Trophoblast cell (in vitro differentiated cells and primary cell): ENCODE results near the gene PPP2R2D.

Experiments used
- DNase-seq, 2 donors: peaks; one replicate each; pipeline ENCODE4 v3.0.0-alpha.2; 2016
- H2AFZ ChIP-seq: 2 replicates; pipeline ENCODE4 v1.6.1; 2013; ENCODE audit warnings: low read length, moderate library complexity, mild to moderate bottlenecking; ENCODE audit not compliant: insufficient read depth, poor library complexity
- H2AK5ac ChIP-seq: 2 replicates; pipeline ENCODE4 v1.6.1; 2013; ENCODE audit warnings: mild to moderate bottlenecking, low read length
- H2BK120ac ChIP-seq: 2 replicates; pipeline ENCODE4 v1.6.1; 2013; ENCODE audit warnings: low read length, mild to moderate bottlenecking, moderate library complexity; ENCODE audit not compliant: insufficient read depth, poor library complexity
- H2BK12ac ChIP-seq: 2 replicates; pipeline ENCODE4 v1.6.1; 2013; ENCODE audit warnings: mild to moderate bottlenecking, low read length, moderate library complexity
- H2BK5ac ChIP-seq: 2 replicates; pipeline ENCODE4 v1.6.1; 2013; ENCODE audit warnings: low read length, low read depth, moderate library complexity, mild to moderate bottlenecking; ENCODE audit not compliant: poor library complexity
- H3K14ac ChIP-seq: 2 replicates; pipeline ENCODE4 v1.6.1; 2013; ENCODE audit warnings: mild to moderate bottlenecking, low read length
- H3K18ac ChIP-seq: 2 replicates; pipeline ENCODE4 v1.6.1; 2013; ENCODE audit warnings: mild to moderate bottlenecking, low read length
- H3K23ac ChIP-seq: 2 replicates; pipeline ENCODE4 v1.6.1; 2013; ENCODE audit warnings: low read length
- H3K27ac ChIP-seq: 2 replicates; pipeline ENCODE4 v1.5.1; 2013; ENCODE audit warnings: low read depth, mild to moderate bottlenecking, inconsistent platforms, low read length, moderate library complexity
- H3K27me3 ChIP-seq: 2 replicates; pipeline ENCODE4 v1.6.1; 2013; ENCODE audit warnings: inconsistent platforms, mild to moderate bottlenecking, low read length, moderate library complexity; ENCODE audit not compliant: insufficient read depth
- H3K36me3 ChIP-seq, 2 experiments: 1 replicate in 1 of 2; 2 replicates in 1 of 2; pipeline ENCODE4 v1.6.1; 2013; ENCODE audit warnings: low read length in 2 of 2, mild to moderate bottlenecking in 2 of 2, moderate library complexity in 1 of 2; ENCODE audit not compliant: insufficient read depth in 2 of 2, control insufficient read depth in 1 of 2
- H3K4ac ChIP-seq: 2 replicates; pipeline ENCODE4 v1.6.1; 2013; ENCODE audit warnings: low read depth, mild to moderate bottlenecking, low read length, moderate library complexity
- H3K4me1 ChIP-seq, 2 experiments: 1 replicate in 1 of 2; 2 replicates in 1 of 2; pipeline ENCODE4 v1.6.1; 2013; ENCODE audit warnings: low read length in 2 of 2, mild to moderate bottlenecking in 2 of 2, moderate library complexity in 1 of 2; ENCODE audit not compliant: insufficient read depth in 2 of 2, control insufficient read depth in 1 of 2
- H3K4me2 ChIP-seq: 2 replicates; pipeline ENCODE4 v1.6.1; 2013; ENCODE audit warnings: inconsistent platforms, mild to moderate bottlenecking, low read length, moderate library complexity
- H3K4me3 ChIP-seq: 2 replicates; pipeline ENCODE4 v1.5.1; 2013; ENCODE audit warnings: mild to moderate bottlenecking, low read depth, low read length, inconsistent platforms
- H3K79me1 ChIP-seq: one replicate; pipeline ENCODE4 v1.6.1; 2013; ENCODE audit warnings: low read length
- H3K79me2 ChIP-seq: 2 replicates; pipeline ENCODE4 v1.6.1; 2013; ENCODE audit warnings: low read length, mild to moderate bottlenecking; ENCODE audit not compliant: control insufficient read depth, insufficient read depth, poor library complexity
- H3K9ac ChIP-seq: 2 replicates; pipeline ENCODE4 v1.6.1; 2013; ENCODE audit warnings: mild to moderate bottlenecking, low read length
- H3K9me3 ChIP-seq: 2 replicates; pipeline ENCODE4 v1.6.1; 2013; ENCODE audit warnings: low read depth, mild to moderate bottlenecking, control low read depth, inconsistent platforms, low read length; ENCODE audit not compliant: insufficient read depth
- H4K12ac ChIP-seq: 2 replicates; pipeline ENCODE4 v1.6.1; 2013; ENCODE audit warnings: low read depth, mild to moderate bottlenecking, low read length, moderate library complexity
- H4K8ac ChIP-seq: 2 replicates; pipeline ENCODE4 v1.6.1; 2013; ENCODE audit warnings: low read depth, mild to moderate bottlenecking, low read length, moderate library complexity
- H4K91ac ChIP-seq: one replicate; pipeline ENCODE4 v1.6.1; 2013; ENCODE audit warnings: low read depth, mild to moderate bottlenecking, low read length, moderate library complexity
- WGBS: extraction: QIAGEN DNeasy Blood & Tissue Kit; methylation state at CpG from one replicate; pipeline ENCODE4 v1.1.7; 2013; ENCODE audit warnings: missing lambda C conversion rate; ENCODE audit not compliant: insufficient read length, insufficient coverage; ENCODE audit errors: extremely low coverage; 5-methylcytosine and 5-hydroxymethylcytosine counted together

Gene PPP2R2D

GRCh38 chr10:131921184-131921583 is 20.4 kb downstream of the PPP2R2D start:
- DNase-seq = no peak
- no peak overlapping the region for H3K27ac ChIP-seq

GRCh38 chr10:131923038-131923756 is 22.4 kb downstream of the PPP2R2D start:
- no CpG with 5 or more reads among the region's 11 CpGs for WGBS
- Histone ChIP-seq H3K9ac (no peak overlapping the region), H2BK12ac (no peak overlapping the region), H3K79me2 (peaks cover 12% of the 10 kb centered on the region), H3K4me2 (no peak overlapping the region), H2AFZ (no peak overlapping the region), H3K14ac (no peak overlapping the region), H4K12ac (no peak overlapping the region), H2AK5ac (no peak overlapping the region), H4K8ac (no peak overlapping the region), H3K79me1 (peaks cover 2% of the 10 kb centered on the region), H3K27ac (no peak overlapping the region), H4K91ac (no peak overlapping the region), H3K36me3 (peaks cover 1 to 2% of the 10 kb centered on the region in 2 experiments), H2BK120ac (no peak overlapping the region), H2BK5ac (no peak overlapping the region), H3K9me3 (peaks cover 2% of the 10 kb centered on the region), H3K27me3 (no peaks in the 10 kb centered on the region), H3K4me3 (no peak overlapping the region), H3K18ac (peak overlapping the region; percentile 80), H3K4ac (peak overlapping the region; percentile 19), H3K23ac (no peak overlapping the region), H3K4me1 (peaks cover 5 to 7% of the 10 kb centered on the region in 2 experiments)
- no peak for DNase-seq

More at GRCh38 chr10:131921184-131921583, 20.4 kb downstream of the PPP2R2D start:
- Histone ChIP-seq H2AFZ (no peak overlapping the region), H3K4me2 (peak overlapping the region; percentile 12), H2BK5ac (no peak overlapping the region), H3K23ac (no peak overlapping the region), H3K9ac (no peak overlapping the region), H4K8ac (no peak overlapping the region), H3K79me2 (peaks cover 8% of the 10 kb centered on the region), H3K79me1 (peaks cover 3% of the 10 kb centered on the region), H3K27me3 (no peaks in the 10 kb centered on the region), H3K4me3 (no peak overlapping the region), H4K12ac (no peak overlapping the region), H2BK12ac (no peak overlapping the region), H3K4me1 (no peaks in the 10 kb centered on the region), H2AK5ac (no peak overlapping the region), H3K18ac (no peak overlapping the region), H3K36me3 (peaks cover 0 to 1% of the 10 kb centered on the region in 2 experiments), H4K91ac (no peak overlapping the region), H2BK120ac (no peak overlapping the region), H3K4ac (peak overlapping the region; percentile 14), H3K9me3 (no peaks in the 10 kb centered on the region), H3K14ac (no peak overlapping the region)
- no CpG with 5 or more reads among the region's 8 CpGs for whole genome bisulfite sequencing

DNA sequence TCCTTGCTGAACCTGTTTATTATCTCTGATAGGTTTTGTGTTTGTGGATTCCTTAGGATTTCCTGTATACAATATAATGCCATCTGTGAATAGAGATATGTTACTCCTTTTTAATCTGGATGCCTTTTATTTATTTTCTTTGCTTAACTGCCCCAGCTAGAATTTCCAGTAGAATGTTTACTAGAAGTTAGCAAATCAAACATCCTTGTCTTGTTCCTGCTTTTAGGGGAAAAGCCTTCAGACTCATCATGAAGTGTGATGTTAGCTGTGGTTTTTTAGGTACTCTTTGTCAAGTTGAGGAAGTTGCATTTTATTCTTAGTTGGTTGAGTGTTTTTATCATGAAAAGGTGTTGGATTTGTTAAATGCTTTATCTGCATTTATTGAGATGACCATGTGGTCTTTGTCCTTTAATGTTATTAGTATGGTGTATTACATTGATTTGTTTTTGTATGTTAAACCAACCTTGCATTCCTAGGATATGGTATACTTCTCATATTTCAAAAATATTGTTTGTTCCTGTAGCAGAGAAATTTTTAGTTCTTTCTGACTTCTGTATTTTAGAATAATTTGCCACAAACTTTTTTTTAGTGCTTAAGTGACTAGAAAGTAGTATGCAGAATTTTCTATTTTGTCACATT is 24.3 kb downstream of the PPP2R2D start:
- peaks cover 1 to 2% of the 10 kb centered on the region in 2 experiments for H3K36me3 ChIP-seq
- H2BK120ac ChIP-seq = no peak overlapping the region
- H3K23ac ChIP-seq = no peak overlapping the region
- H2AK5ac ChIP-seq = no peak overlapping the region
- no peaks in the 10 kb centered on the region for H3K79me1 ChIP-seq
- no peak overlapping the region for H3K4me3 ChIP-seq
- H3K4me1 ChIP-seq = peaks cover 18 to 20% of the 10 kb centered on the region in 2 experiments
- H3K9ac ChIP-seq = no peak overlapping the region
- peaks cover 2% of the 10 kb centered on the region for H3K9me3 ChIP-seq
- H3K14ac ChIP-seq = no peak overlapping the region
- DNase-seq = no peak
- no peak overlapping the region for H2BK5ac ChIP-seq
- H4K91ac ChIP-seq = no peak overlapping the region
- H2AFZ ChIP-seq = no peak overlapping the region
- no peaks in the 10 kb centered on the region for H3K27me3 ChIP-seq
- no peak overlapping the region for H4K12ac ChIP-seq
- H3K79me2 ChIP-seq = peaks cover 18% of the 10 kb centered on the region
- no peak overlapping the region for H3K4ac ChIP-seq
- H3K4me2 ChIP-seq = no peak overlapping the region
- no peak overlapping the region for H4K8ac ChIP-seq
- no peak overlapping the region for H3K18ac ChIP-seq
- H3K27ac ChIP-seq = no peak overlapping the region
- H2BK12ac ChIP-seq = no peak overlapping the region

DNA sequence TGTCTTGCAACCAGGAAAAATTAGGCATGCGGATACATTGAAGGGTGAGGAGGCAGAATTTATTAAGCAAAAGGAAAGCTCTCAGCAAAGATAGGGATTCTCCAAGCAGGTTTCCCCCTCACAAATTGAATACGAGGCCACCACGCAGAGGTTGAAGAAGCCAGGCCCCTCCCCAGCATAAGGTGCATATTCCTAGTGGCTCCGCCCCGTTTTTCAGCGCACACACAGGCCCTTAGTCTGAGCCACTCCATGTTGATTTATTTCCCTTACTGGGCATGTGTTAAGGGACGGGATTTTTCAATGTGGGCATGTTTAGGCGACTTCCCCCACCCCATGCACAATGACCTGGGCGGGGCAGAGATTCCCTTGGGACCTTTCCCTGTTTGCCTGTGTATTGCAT is 24.9 kb downstream of the PPP2R2D start:
- Histone ChIP-seq H3K4me1 (peaks cover 18 to 20% of the 10 kb centered on the region in 2 experiments), H4K12ac (no peak overlapping the region), H3K18ac (no peak overlapping the region), H3K9me3 (peaks cover 2% of the 10 kb centered on the region), H2BK5ac (no peak overlapping the region), H3K4me3 (no peak overlapping the region), H3K4me2 (no peak overlapping the region), H4K91ac (no peak overlapping the region), H2BK12ac (no peak overlapping the region), H2BK120ac (no peak overlapping the region), H3K9ac (no peak overlapping the region), H3K27me3 (no peaks in the 10 kb centered on the region), H3K79me1 (no peaks in the 10 kb centered on the region), H3K79me2 (peaks cover 20% of the 10 kb centered on the region), H3K4ac (peak overlapping the region; percentile 85), H4K8ac (no peak overlapping the region), H3K23ac (no peak overlapping the region), H2AFZ (no peak overlapping the region), H3K27ac (no peak overlapping the region), H3K14ac (no peak overlapping the region), H2AK5ac (no peak overlapping the region), H3K36me3 (peaks cover 1 to 2% of the 10 kb centered on the region in 2 experiments)
- DNase-seq = no peak
- WGBS = no CpG with 5 or more reads among the region's 9 CpGs
